ENCODE data around the gene ZNHIT6.
"Not testable (repeated sequence)": the region's sequence is repeated elsewhere in the genome, so short reads cannot be mapped to it uniquely, and the experiment has no call there.

The ZNHIT6 gene

DNA sequence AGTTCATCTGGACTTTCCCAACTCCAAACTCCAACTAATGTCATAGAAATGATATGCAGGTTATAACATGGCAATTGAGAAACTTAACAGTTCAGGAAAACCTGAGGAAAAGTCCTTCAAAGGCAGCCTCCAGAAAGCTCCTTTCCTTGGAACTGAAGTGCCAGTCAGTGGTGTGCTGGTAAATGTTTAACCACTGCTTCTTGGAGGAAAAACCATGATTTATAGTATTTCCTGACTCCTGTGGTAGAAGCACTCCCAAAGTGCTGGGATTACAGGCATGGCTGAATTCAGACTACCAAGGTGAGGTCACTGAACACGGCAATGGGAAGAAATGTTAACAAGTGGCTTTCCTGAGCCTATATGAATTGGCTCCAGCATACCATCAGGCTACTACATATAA is 26.7 kb upstream of the ZNHIT6 start (continued):
- no peak for TF ChIP-seq TCF4 (CRISPR knock-in tag; IDR thresholded peaks at IDR 0.05; ENCODE audit: borderline replicate concordance)
- TF ChIP-seq ISL1 (CRISPR knock-in tag; IDR thresholded peaks at IDR 0.05): no peak
- no peak for TF ChIP-seq ZNF565 (CRISPR knock-in tag; conservative IDR thresholded peaks at IDR 0.05; ENCODE audit: low read depth)
- TF ChIP-seq ESRRG (CRISPR knock-in tag; IDR thresholded peaks at IDR 0.05): no peak
- no peak for TF ChIP-seq BACH2 (CRISPR knock-in tag; IDR thresholded peaks at IDR 0.05; ENCODE audit: borderline replicate concordance)

- TF ChIP-seq RARB (CRISPR knock-in tag; IDR thresholded peaks at IDR 0.05) (no peak), ARNTL (CRISPR knock-in tag; IDR thresholded peaks at IDR 0.05; ENCODE audit: borderline replicate concordance, low read depth) (no peak), CSRNP3 (CRISPR knock-in tag; IDR thresholded peaks at IDR 0.05) (no peak), ZNF8 (CRISPR knock-in tag; IDR thresholded peaks at IDR 0.05) (no peak), PATZ1 (CRISPR knock-in tag; IDR thresholded peaks at IDR 0.05; ENCODE audit: borderline replicate concordance) (no peak), ESRRG (CRISPR knock-in tag; IDR thresholded peaks at IDR 0.05) (no peak), ZC3H10 (CRISPR knock-in tag; IDR thresholded peaks at IDR 0.05) (no peak), TCF4 (CRISPR knock-in tag; IDR thresholded peaks at IDR 0.05; ENCODE audit: borderline replicate concordance) (no peak), GLIS3 (CRISPR knock-in tag; IDR thresholded peaks at IDR 0.05) (no peak), ZNF70 (CRISPR knock-in tag; IDR thresholded peaks at IDR 0.05) (no peak), OSR1 (CRISPR knock-in tag; IDR thresholded peaks at IDR 0.05) (no peak), ZNF565 (CRISPR knock-in tag; conservative IDR thresholded peaks at IDR 0.05; ENCODE audit: low read depth) (no peak), CREB5 (CRISPR knock-in tag; IDR thresholded peaks at IDR 0.05; ENCODE audit: low read depth) (no peak), ISL1 (CRISPR knock-in tag; IDR thresholded peaks at IDR 0.05) (no peak), ZFP3 (CRISPR knock-in tag; IDR thresholded peaks at IDR 0.05) (no peak), TOX (CRISPR knock-in tag; IDR thresholded peaks at IDR 0.05; ENCODE audit: borderline replicate concordance) (no peak)
- TF ChIP-seq, protein P1, sequence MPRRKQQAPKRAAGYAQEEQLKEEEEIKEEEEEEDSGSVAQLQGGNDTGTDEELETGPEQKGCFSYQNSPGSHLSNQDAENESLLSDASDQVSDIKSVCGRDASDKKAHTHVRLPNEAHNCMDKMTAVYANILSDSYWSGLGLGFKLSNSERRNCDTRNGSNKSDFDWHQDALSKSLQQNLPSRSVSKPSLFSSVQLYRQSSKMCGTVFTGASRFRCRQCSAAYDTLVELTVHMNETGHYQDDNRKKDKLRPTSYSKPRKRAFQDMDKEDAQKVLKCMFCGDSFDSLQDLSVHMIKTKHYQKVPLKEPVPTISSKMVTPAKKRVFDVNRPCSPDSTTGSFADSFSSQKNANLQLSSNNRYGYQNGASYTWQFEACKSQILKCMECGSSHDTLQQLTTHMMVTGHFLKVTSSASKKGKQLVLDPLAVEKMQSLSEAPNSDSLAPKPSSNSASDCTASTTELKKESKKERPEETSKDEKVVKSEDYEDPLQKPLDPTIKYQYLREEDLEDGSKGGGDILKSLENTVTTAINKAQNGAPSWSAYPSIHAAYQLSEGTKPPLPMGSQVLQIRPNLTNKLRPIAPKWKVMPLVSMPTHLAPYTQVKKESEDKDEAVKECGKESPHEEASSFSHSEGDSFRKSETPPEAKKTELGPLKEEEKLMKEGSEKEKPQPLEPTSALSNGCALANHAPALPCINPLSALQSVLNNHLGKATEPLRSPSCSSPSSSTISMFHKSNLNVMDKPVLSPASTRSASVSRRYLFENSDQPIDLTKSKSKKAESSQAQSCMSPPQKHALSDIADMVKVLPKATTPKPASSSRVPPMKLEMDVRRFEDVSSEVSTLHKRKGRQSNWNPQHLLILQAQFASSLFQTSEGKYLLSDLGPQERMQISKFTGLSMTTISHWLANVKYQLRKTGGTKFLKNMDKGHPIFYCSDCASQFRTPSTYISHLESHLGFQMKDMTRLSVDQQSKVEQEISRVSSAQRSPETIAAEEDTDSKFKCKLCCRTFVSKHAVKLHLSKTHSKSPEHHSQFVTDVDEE (CRISPR knock-in tag; IDR thresholded peaks at IDR 0.05): no peak
- no peak for ATAC-seq
These were observed 10.6 kb upstream of the ZNHIT6 start for GRCh38 chr1:85718678-85719340.

DNA sequence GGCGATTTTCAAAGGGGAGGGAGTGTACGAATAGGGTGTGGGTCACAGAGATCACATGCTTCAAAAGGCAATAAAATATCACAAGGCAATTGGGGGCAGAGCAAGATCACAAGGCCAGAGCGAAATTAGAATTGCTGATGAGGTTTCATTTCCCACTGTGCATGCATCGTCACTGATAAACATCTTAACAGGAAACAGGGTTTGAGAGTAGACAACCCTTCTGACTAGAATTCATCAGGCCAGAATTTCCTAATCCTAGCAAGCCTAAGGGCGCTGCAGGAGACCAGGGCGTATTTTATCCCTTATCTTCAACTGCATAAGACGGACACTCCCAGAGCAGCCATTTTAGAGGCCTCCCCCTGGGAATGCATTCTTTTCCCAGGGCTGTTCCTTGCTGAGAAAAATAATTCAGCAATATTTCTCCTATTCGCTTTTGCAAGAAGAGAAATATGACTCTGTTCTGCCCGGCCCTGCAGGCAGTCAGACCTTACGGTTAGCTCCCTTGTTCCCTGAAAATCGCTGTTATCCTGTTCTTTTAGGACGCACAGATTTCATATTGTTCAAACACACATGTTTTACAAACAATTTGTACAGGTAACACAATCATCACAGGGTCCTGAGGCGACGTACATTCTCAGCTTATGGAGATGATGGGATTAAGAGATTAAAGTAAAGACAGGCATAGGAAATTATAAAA is 6.3 kb upstream of the ZNHIT6 start:
- ATAC-seq: not testable (repeated sequence)

- ATAC-seq: no peak
- TF ChIP-seq, protein P2, sequence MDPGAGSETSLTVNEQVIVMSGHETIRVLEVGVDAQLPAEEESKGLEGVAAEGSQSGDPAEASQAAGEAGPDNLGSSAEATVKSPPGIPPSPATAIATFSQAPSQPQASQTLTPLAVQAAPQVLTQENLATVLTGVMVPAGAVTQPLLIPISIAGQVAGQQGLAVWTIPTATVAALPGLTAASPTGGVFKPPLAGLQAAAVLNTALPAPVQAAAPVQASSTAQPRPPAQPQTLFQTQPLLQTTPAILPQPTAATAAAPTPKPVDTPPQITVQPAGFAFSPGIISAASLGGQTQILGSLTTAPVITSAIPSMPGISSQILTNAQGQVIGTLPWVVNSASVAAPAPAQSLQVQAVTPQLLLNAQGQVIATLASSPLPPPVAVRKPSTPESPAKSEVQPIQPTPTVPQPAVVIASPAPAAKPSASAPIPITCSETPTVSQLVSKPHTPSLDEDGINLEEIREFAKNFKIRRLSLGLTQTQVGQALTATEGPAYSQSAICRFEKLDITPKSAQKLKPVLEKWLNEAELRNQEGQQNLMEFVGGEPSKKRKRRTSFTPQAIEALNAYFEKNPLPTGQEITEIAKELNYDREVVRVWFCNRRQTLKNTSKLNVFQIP (CRISPR knock-in tag; IDR thresholded peaks at IDR 0.05; ENCODE audit: borderline replicate concordance, low read depth): no peak
- no peak for TF ChIP-seq GLIS3 (CRISPR knock-in tag; IDR thresholded peaks at IDR 0.05)
These were observed 595 bp upstream of the ZNHIT6 start for GRCh38 chr1:85708829-85709227.
